H1 (cell line): ENCODE measurements around the gene POLRMT.

Experiments
- ATF3 ChIP-seq: IDR thresholded peaks from 2 replicates; pipeline ENCODE4 v1.6.1; 2011; ENCODE audit warnings: low read depth, mild to moderate bottlenecking, low read length; ENCODE audit not compliant: insufficient read depth
- CEBPB ChIP-seq: IDR thresholded peaks from 2 replicates; pipeline ENCODE4 v1.6.1; 2012; ENCODE audit warnings: low read depth, low read length
- CTCF ChIP-seq, 3 experiments: IDR thresholded peaks; 1 replicate in 2 of 3; 2 replicates in 1 of 3; pipeline versions ENCODE4 v1.5.1 to v1.6.1; 2011; ENCODE audit warnings: low read length in 3 of 3, mild to moderate bottlenecking in 3 of 3, inconsistent platforms in 2 of 3, low read depth in 1 of 3, moderate library complexity in 1 of 3; ENCODE audit not compliant: insufficient read depth in 1 of 3; ENCODE audit errors: control extremely low read depth in 1 of 3
- EZH2 ChIP-seq: fragments of 200-600 bp; sonication (generic); IDR thresholded peaks from 2 replicates; pipeline ENCODE4 v1.7.1; 2012; ENCODE audit warnings: low read depth, mild to moderate bottlenecking, moderate library complexity, low read length, inconsistent platforms; ENCODE audit not compliant: severe bottlenecking
- JUND ChIP-seq: IDR thresholded peaks from 2 replicates; pipeline ENCODE4 v1.6.1; 2011; ENCODE audit warnings: mild to moderate bottlenecking, improper control_type of control experiment, low read length
- KDM5A ChIP-seq: fragments of 200-600 bp; IDR thresholded peaks from 2 replicates; pipeline ENCODE4 v1.7.1; 2012; ENCODE audit warnings: mild to moderate bottlenecking, low read length, inconsistent platforms, mixed read lengths
- POLR2A ChIP-seq, 2 experiments: IDR thresholded peaks; 1 replicate in 1 of 2; 2 replicates in 1 of 2; pipeline ENCODE4 v1.6.1; 2011; ENCODE audit warnings: low read depth in 2 of 2, low read length in 2 of 2, mild to moderate bottlenecking in 2 of 2; ENCODE audit errors: control extremely low read depth in 1 of 2
- POLR2AphosphoS5 ChIP-seq: IDR thresholded peaks from 2 replicates; pipeline ENCODE4 v1.6.1; 2011; ENCODE audit warnings: low read depth, low read length
- SP1 ChIP-seq: IDR thresholded peaks from 2 replicates; pipeline ENCODE4 v1.6.1; 2011; ENCODE audit warnings: low read depth, low read length
- TAF1 ChIP-seq: IDR thresholded peaks from 2 replicates; pipeline ENCODE4 v1.6.1; 2011; ENCODE audit warnings: mild to moderate bottlenecking, low read depth, low read length

- TF ChIP-seq EZH2 (no peak), JUND (no peak), ATF3 (no peak), POLR2A (IDR thresholded peaks at IDR 0.05; ENCODE audit: control extremely low read depth in 1 of 2, low read depth in 2 of 2, low read length in 2 of 2) (no peak), SP1 (no peak), KDM5A (no peak), POLR2AphosphoS5 (no peak; the same call in 1 of the 2 replicates), CEBPB (no peak), CTCF (IDR thresholded peaks at IDR 0.05; ENCODE audit: control extremely low read depth in 1 of 3, insufficient read depth in 1 of 3, low read depth in 1 of 3, low read length in 3 of 3) (no peak), TAF1 (no peak)
These were observed 49.4 kb downstream of the POLRMT start for GRCh38 chr19:583968-584239.
